ENCODE measurements around the gene ADCY3.
A peak's percentile ranks its signal among the peaks of the same experiment; 100 is the strongest.

The ADCY3 gene

GRCh38 chr2:24830351-24830750 lies 89.7 kb downstream of the ADCY3 start:
- no peak for DNase-seq (ENCODE audit: low spot score)

DNA sequence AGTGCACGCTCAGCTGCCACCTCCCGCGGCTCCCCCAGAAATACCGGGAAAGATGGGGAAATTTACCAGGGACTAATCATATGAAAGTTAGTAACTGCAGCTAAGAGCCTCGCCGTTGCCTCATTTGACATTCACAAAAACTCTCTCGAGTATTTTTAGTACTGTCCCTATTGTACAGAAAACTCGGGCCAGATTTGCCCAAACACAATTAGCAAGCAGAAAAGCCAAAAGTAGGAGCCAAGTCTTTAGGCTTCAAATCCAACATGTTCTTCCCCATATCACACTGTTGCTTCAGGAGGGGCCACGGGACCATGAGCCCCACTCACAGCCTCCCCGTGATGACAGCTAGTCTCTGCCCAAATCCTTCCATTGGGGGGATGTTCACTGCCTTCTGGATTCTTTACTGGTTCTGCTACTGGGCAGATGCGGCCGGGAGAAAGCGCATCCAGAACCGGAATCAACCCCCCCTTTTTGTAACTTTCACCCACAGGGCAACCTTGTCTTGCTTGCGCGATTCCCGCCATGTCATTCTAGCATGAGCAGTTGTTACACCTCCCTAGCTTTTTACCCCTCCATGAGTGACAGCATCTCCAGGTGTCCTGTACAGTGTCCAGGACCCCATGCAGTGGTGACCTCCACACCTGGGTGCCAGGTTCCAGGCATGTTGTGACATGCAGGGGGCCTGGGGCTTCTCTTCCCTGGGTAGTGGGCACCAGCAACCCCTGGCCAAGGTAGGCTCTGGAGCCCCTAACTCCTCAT lies 91.6 kb downstream of the ADCY3 start:
- no peak for DNase-seq (ENCODE audit: low spot score)

DNA sequence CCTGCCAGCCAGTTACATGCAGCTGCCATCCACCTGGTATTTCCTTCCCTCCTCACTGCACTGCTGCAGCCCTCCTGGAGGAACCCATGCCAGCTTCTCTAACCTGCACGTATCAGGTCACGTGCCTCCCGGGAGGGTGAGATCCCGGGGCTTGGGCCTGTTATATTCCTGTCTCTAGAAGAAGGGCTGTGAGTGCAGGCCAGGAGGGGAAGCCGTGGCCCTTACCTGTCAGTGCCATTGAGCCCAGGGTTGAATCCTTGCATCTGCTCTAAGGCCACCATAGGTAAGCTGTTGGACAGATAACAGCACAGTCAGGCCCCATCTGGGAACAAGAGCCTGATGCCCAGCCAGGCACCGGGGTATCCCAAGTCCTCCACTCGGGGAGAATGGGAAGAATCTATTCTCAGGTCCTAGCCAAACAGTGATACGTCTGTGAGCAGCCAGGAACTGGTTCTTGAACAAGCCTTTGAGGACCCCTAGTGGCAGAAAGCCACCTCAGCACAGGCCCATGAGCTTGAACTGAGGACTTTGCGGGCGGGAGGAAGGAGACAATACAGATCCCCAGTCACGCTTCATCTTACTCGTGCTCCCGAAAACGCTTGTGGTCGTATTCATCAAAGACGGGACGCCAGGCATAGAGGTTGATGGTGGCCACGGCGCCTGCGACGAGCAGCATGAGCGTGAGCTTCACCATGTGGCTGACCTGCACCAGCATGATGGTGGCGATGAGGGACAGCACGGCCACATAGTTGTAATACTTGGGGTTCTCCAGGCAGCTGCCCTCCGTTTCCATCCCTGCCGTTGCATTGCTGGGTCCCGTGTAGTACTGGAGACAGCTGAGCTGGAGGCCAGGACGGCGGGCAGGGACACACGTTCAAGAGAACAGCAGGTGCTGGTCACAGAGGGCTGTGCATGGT lies 92.5 kb downstream of the ADCY3 start:
- peak; percentile 81 for DNase-seq (ENCODE audit: low spot score)

GRCh38 chr2:24826773-24827145 lies 93.3 kb downstream of the ADCY3 start:
- DNase-seq (ENCODE audit: low spot score): no peak

GRCh38 chr2:24825883-24826772 lies 93.9 kb downstream of the ADCY3 start:
- no peak for DNase-seq (ENCODE audit: low spot score)

GRCh38 chr2:24824966-24825882 lies 94.8 kb downstream of the ADCY3 start:
- peak; percentile 64 for DNase-seq (ENCODE audit: low spot score)

DNA sequence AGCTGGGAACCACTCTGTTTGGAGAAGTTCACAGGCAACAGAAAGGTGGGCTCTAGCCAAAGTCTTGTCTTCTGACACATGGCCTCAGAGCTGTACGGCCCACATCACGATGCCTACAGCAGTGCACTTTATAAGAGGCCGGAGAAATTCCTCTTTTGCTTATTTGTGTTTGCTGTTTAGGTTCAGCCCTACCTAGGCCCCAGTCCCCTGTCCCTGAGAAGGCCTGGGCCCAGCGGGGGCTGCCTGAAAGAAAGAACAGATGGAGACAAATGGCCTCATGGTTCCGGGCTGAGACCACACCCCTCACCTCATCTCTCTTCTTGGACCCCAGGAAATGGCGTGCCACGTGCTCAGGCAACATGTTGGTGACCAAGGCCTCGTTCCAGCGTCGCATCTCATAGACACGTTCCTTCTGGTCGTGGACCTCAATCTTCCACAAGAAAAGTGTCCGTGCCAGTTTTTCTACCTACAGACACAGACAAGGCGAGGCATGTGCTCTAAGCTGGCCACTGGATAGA lies 95.9 kb downstream of the ADCY3 start:
- DNase-seq (ENCODE audit: low spot score): no peak

DNA sequence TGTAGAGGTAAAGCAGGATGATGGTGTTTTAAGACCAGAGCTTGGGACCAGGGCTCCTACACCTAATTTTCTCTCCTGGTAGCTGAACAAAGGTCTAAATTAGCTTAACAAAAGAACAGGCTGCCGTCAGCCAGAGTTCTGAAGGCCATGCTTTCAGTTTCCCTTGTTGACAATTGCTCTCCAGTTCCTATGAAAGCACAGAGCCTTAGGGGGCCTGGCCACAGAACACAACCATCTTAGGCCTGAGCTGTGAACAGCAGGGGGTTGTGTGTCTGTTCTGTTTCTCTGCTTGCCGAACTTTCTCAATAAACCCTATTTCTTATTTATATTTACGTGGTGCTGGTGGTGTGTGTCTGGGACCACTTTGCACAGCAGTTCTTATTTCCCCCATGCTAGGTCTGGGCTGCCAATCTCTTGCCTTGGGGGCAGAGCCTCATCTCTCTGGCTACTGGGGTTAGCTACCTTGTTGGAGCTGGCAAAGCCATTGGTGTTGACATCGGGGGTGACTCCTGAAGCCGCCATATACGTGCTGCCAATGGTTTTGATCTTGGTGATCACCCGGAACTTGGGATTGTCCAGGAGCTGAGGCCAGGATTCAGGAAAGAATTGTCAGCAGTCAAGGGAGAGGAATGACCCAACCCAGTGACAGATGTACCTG lies 97.9 kb downstream of the ADCY3 start:
- no peak for DNase-seq (ENCODE audit: low spot score)

DNA sequence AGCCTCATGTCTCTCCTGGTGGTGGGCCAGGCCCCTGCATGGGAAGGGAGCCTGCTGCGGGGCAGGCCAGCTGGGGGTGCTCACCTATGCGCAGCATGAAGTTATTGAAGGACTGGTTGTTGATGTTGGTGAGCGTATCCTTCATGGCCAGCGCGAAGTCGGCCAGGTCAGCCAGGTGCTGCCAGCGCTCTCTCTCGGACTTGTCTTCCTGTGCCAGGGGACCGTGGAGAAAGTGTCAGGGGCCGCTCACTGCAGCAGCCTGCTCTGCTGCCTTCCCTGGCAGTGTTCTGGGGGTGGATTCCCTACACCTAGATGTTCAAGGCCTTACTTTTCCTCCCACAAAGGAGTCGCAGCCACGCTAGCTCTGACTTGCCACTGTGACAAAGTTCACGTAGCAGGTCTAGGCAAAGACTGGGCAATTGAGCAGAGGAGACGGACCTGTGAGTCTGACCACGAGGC lies 98.6 kb downstream of the ADCY3 start:
- no peak for DNase-seq (ENCODE audit: low spot score)

DNA sequence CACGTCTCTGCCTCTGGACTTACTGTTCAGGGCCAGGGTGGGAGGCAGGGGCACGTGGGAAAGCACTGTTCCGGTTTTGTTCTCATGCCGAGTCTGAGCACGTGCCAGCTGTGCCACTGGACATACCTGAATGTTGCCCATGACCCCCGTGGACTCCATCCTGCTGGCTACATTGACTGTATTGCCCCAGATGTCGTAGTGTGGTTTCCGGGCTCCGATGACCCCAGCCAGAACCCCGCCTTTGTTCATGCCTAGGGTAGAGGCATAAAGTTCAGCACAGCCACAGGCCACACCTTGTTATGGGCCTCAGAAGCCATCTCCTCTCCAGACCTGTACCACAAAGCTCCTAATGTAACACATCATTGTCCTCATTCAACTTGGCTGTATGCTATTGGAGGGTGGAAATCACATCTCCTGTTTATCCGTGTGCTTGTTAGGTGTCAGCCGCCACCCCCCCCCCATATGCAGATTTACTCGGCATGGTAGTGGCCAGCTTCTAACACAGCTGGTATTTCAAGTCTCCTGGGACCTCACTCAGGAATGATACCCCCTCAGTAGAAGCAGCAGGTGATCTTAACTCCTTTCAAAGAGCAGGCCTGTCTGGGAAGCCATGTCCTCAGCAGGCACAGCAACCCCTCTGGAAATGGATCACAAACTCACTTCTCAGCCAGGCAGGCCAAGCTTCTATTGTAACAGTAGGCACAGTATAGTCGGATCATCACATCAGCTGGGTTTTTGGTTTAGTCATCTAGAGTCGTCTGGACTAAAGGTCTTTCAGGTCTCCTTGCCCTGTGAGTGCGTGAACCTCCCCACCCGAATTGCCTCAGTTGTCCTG lies 99.2 kb downstream of the ADCY3 start:
- DNase-seq (ENCODE audit: low spot score): no peak

DNA sequence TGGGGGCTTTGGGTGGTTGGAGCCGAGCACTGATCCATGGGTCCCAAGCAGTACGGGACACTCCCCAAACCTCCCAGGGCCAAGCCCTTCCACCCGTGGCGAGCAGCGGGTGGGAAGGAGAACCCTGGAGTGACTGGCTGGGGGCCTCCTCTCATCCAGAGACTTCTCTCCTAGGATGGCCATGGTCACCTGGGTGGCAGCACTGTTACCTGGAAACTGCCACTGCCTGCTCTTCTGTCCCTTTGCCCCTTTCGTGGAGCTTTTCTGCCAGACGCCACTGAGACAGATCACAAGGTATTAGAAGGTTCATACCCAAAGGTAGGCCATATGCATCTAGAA lies 99.9 kb downstream of the ADCY3 start:
- DNase-seq (ENCODE audit: low spot score): no peak

DNA sequence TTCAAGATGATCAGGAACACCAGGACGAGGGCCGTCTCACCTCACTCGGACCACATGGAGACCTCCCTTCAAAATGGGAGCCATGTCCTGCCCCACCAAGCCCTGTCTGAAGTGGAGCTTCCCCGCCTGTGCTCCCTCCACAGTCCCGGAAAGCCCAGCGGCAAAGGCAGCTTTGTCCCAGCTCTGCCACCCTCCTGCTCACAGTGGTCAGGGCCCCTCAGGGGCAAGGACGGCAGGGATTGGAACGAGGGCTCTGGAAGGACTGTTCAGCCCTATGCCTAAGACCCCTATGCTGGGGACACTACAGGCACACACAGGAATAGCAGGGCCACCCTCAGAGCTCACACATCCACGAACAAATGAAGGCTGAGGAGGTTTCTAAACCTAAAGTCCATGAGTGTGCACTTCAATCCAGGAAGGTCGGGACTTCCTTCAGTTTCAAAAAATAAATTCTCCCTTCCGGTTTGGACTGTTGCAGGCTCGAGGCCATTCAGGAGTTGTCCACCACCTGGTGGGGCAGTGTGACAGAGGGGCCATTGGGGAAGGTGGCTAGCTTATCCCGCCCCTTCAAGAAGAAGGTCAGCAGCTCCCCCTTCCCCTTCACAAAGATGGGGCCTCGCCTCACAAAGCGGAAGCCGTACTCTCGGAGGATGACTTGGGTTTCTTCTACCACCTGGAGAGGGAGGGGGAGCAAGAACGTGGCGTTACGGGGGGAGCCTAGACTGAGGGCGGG lies 100.4 kb downstream of the ADCY3 start:
- DNase-seq (ENCODE audit: low spot score): no peak

GRCh38 chr2:24818721-24819167 lies 101.3 kb downstream of the ADCY3 start:
- DNase-seq (ENCODE audit: low spot score): no peak

DNA sequence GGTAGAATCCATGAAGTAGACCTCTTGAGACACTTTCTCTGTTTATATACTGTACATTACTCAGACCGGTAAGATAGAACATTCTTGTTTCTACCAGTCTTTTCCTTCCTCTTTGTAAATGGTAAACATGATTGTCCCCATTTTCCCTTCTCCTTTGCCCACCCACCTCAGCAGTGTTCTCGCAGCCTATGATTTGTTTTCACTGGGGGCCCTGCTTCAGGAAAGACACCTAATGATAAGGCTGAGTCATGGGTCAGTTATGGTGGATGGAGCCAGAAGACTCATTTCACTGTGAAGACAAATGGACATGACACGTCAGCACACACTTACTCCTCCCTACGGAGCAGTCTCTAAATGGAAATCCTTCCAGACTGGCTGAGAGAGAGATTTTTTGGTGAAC lies 103.2 kb downstream of the ADCY3 start:
- no peak for DNase-seq (ENCODE audit: low spot score)

DNA sequence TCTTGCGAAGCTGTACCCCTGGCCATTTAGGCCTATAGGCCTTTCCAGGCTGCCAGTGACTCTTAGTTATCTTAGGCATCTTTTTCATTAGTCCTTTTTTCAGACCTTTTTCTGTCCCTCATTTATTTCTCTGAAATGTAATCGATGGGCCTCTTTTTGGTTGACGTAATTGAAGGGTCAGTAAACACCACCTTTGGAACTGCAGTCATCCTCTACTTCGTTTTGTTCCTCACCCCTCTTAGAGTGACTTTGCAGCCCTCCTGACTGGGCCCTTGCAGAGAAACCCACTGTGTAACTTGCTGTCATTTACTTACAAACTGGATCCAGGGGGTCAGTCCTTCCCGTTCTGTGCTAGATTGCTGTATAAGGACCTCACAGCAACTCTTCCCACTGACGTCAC lies 103.6 kb downstream of the ADCY3 start:
- DNase-seq (ENCODE audit: low spot score): no peak

DNA sequence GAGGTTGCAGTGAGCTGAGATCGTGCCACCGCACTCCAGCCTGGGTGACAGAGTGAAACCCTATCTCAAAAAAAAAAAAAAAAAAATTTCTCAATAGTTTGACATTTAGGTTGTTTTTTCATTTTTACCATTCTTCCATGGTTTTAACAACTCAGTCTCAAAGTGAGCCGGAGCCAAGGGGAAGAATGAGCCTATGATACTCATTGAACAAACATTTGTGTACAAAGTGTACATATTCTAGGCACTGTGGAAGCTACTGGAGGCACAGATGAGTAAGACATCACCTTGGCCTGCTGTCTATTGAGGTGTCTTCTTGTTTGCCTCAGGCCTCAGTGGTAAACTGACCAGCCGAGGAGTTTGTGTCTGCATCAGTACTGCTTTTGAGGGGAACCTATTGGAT lies 104.9 kb downstream of the ADCY3 start:
- DNase-seq (ENCODE audit: low spot score): no peak

DNA sequence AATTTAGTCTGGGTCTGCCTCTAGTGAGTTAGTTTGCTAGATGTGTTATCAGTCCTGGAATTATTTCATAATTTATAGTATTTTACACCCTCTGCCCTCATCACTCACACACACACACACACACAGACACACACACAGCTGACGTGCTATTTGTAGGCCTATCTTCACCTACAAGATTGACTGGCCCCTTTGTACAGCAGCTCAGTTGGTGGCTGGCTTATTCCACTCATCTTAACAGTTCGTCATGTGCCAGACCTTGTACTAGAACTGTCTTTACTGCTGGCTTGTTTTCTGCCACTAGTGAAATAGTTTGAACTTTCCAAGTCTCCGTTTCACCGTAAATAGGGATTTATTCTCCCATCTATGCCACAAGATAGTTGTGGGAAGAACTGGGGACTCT lies 105.5 kb downstream of the ADCY3 start:
- no peak for DNase-seq (ENCODE audit: low spot score)

DNA sequence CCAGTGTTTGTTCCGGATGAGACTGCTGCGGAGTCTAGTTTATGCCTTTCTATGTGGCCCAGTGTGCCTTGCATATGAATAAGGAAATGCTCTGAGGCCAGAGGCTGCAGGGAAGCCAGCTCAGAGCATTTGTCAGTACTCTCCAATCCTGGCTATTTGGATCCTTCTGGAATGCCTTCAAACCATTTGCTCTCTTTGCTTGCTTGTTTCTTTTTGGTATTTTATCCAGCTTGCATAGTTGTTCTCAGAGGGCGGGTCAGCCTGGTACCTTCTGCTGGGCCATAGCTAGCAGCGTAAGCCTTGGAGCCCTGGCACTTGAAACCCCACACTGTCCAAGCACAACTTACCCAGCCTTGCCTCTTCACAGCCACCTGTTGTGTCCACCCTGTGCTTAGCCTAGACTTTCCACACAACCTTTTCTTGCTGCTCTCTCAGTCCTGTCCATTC lies 106.3 kb downstream of the ADCY3 start:
- DNase-seq (ENCODE audit: low spot score): no peak
